DND-41 (cell line): ENCODE data around the gene PLSCR4.

Experiments used
- CTCF ChIP-seq: IDR thresholded peaks from 2 replicates; pipeline ENCODE4 v1.5.1; 2012; ENCODE audit warnings: borderline replicate concordance, low read length, moderate library complexity, mild to moderate bottlenecking; ENCODE audit not compliant: poor library complexity, severe bottlenecking; ENCODE audit errors: extremely low read depth
- EZH2 ChIP-seq: IDR thresholded peaks from 3 replicates; pipeline ENCODE4 v1.6.1; 2012; ENCODE audit warnings: borderline replicate concordance, low read depth, mild to moderate bottlenecking, moderate library complexity, low read length, inconsistent platforms; ENCODE audit not compliant: severe bottlenecking

GRCh38 chr3:146154316-146154715 lies 96.6 kb downstream of the PLSCR4 start:
- no peak for TF ChIP-seq CTCF
- TF ChIP-seq EZH2: no peak
